ENCODE measurements around the gene RNFT2. TPM values are rescaled to one million over a fixed set of nuclear protein-coding genes. Genes with fewer than 3 reads are reported as not detected.
A peak's percentile ranks its signal among the peaks of the same experiment; 100 is the strongest.
"Not testable (repeated sequence)": the region's sequence is repeated elsewhere in the genome, so short reads cannot be mapped to it uniquely, and the experiment has no call there.

RNFT2 gene
- total RNA-seq, 3 donors from 2014 or later: under 0.01 to 1.9 (median 1.6) TPM

DNA sequence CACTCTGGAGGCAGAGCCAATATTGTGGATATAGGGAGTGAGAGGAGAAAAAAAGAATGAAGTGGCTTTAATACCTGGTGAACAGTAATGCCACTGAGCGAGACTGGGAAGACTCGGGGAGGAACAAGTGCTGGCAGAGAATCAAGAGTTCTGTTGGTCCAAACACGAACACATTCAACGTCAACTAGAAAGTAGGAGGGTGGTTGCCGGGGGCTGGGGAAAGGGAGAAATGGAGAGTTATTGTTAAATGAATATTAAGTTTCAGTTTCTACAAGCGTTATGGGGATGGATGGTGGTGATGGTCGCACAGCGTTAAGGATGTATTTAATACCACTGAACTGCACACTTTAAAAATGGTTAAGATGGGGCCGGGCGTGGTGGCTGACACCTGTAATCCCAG lies 3.0 kb upstream of the RNFT2 start:
- H3K27ac ChIP-seq: peak overlapping the region in 1 of 2 donors; percentile 8
- no peak for DNase-seq (ENCODE audit: low spot score in 2 of 2)
- no peaks in the 10 kb centered on the region for H3K9me3 ChIP-seq
- H3K4me3 ChIP-seq: no peak overlapping the region
- TF ChIP-seq POLR2AphosphoS5 (IDR thresholded peaks at IDR 0.05) (no peak), POLR2A (IDR thresholded peaks at IDR 0.05) (no peak)
- TF ChIP-seq, protein P1, sequence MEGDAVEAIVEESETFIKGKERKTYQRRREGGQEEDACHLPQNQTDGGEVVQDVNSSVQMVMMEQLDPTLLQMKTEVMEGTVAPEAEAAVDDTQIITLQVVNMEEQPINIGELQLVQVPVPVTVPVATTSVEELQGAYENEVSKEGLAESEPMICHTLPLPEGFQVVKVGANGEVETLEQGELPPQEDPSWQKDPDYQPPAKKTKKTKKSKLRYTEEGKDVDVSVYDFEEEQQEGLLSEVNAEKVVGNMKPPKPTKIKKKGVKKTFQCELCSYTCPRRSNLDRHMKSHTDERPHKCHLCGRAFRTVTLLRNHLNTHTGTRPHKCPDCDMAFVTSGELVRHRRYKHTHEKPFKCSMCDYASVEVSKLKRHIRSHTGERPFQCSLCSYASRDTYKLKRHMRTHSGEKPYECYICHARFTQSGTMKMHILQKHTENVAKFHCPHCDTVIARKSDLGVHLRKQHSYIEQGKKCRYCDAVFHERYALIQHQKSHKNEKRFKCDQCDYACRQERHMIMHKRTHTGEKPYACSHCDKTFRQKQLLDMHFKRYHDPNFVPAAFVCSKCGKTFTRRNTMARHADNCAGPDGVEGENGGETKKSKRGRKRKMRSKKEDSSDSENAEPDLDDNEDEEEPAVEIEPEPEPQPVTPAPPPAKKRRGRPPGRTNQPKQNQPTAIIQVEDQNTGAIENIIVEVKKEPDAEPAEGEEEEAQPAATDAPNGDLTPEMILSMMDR (IDR thresholded peaks at IDR 0.05): no peak
- intact Hi-C loops (cut with DNase I; ENCODE audit: low total_unique reads): no loop called here
- no peaks in the 10 kb centered on the region for H3K27me3 ChIP-seq
- no peaks in the 10 kb centered on the region for H3K36me3 ChIP-seq
- H3K4me1 ChIP-seq: no peaks in the 10 kb centered on the region

DNA sequence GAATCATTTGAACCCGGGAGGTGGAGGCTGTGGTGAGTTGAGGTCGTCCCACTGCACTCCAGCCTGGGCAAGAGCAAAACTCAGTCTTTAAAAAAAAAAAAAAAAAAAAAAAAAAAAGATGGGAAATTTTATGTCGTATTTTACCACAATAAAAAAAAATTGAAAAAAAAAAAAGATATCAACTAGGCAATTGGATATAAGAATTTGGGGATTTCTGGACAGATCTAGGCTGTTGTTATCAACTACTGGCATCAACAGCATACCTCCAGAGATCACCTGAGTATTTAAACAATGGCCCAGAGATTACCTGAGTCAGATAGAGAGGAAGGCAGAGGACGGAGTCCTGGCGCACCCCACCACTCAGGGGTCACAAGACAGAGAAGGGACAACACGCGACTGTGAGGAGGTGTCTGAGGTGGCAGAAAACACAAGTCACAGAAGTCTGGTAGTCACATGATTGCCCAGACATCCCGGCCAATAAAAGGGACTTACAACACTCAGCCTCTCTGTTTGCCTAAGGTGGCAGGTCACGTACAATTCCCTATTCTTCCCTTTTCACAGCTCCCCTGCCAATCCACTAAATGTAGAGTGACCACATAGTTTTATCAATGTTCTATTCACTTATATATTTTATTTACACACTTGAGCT lies 2.0 kb upstream of the RNFT2 start:
- H3K27me3 ChIP-seq: no peaks in the 10 kb centered on the region
- DNase-seq (ENCODE audit: low spot score in 2 of 2): no peak
- H3K4me1 ChIP-seq: no peaks in the 10 kb centered on the region
- TF ChIP-seq POLR2A (IDR thresholded peaks at IDR 0.05) (no peak), POLR2AphosphoS5 (IDR thresholded peaks at IDR 0.05) (no peak)
- TF ChIP-seq, protein P1 (IDR thresholded peaks at IDR 0.05): no peak
- H3K4me3 ChIP-seq: peak overlapping the region; percentile 81 to 92 (median 86)
- H3K36me3 ChIP-seq: no peaks in the 10 kb centered on the region
- no peak overlapping the region for H3K27ac ChIP-seq
- intact Hi-C loops (cut with DNase I; ENCODE audit: low total_unique reads): no loop called here
- no peaks in the 10 kb centered on the region for H3K9me3 ChIP-seq

DNA sequence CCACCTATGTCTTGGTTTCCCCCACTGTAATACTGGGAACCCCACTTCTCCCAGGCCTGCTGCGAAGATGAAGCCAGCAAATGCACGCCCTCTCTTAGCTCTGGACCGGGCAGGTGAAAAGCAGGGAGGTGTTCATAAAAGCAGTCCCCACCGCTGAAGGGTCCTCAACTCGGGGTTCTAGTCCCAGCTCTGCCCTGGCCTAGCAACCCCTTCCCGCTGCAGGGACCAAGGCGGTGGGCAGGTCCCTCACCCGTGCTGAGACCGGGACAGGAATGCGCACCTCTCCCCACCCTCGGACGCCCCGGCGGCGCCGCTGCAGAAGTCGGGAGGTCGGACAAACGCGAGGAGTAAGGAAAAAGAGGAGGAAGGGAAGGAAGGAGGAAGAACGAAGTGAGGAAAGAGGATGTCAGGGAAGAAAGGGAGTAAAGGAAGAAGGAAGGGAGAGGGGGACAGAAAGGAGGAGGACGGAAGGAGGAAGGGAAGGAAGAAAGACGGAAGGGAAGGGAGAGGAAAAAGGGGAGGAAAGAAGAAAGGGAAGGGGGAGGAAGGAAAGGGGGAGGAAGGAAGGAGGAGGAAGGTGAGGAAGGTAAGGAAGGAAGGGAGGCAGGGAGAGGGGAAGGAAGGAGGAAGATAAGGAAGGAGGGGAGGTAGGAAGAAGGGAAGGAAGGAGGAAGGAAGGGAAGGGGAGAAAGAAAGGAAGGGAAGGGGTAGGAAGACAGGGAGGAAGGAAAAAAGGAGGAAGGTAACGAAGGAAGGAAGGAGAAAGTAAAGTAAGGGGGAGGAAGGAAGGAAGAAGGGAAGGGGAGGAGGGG lies 947 bp upstream of the RNFT2 start:
- Histone ChIP-seq H3K27ac (peak overlapping the region; percentile 82 to 86), H3K9me3 (no peaks in the 10 kb centered on the region), H3K4me1 (no peaks in the 10 kb centered on the region), H3K27me3 (no peaks in the 10 kb centered on the region), H3K4me3 (peak overlapping the region; percentile 81 to 92 (median 86)), H3K36me3 (no peaks in the 10 kb centered on the region)
- intact Hi-C loops (cut with DNase I; ENCODE audit: low total_unique reads): no loop called here
- DNase-seq (ENCODE audit: low spot score in 2 of 2): no peak
- TF ChIP-seq POLR2AphosphoS5 (IDR thresholded peaks at IDR 0.05) (no peak), POLR2A (IDR thresholded peaks at IDR 0.05) (no peak)
- TF ChIP-seq, protein P1 (IDR thresholded peaks at IDR 0.05): no peak

DNA sequence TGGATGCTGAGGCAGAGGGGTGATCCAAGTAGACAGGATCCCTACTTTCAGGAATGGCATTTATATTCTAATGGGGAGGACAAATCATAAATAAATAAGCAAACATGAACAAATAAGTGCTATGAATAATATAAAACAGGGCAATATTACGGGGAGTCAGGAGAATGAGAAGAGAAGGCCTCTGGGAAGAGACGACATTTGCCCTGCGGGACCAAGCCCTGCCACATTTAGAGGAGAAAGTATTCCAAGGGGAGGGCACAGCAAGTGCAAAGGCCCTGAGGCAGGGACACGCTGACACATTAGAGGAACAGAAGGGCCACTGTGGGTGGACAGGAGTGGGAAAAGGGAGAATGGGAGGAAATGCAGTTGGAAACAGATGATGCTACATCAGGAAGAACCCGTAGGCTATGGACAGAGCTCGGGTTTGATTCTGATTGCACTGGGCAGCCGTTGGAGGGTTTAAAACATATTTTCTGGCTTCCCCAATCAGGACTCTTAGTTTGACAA lies 1.3 kb downstream of the RNFT2 start:
- H3K27me3 ChIP-seq: no peaks in the 10 kb centered on the region
- no peaks in the 10 kb centered on the region for H3K4me1 ChIP-seq
- H3K27ac ChIP-seq: no peak overlapping the region
- no peak overlapping the region for H3K4me3 ChIP-seq
- intact Hi-C loops (cut with DNase I; ENCODE audit: low total_unique reads): no loop called here
- no peaks in the 10 kb centered on the region for H3K36me3 ChIP-seq
- H3K9me3 ChIP-seq: no peaks in the 10 kb centered on the region
- no peak for DNase-seq (ENCODE audit: low spot score in 2 of 2)
- TF ChIP-seq, protein P1 (IDR thresholded peaks at IDR 0.05): no peak
- TF ChIP-seq POLR2AphosphoS5 (IDR thresholded peaks at IDR 0.05) (no peak), POLR2A (IDR thresholded peaks at IDR 0.05) (no peak)

DNA sequence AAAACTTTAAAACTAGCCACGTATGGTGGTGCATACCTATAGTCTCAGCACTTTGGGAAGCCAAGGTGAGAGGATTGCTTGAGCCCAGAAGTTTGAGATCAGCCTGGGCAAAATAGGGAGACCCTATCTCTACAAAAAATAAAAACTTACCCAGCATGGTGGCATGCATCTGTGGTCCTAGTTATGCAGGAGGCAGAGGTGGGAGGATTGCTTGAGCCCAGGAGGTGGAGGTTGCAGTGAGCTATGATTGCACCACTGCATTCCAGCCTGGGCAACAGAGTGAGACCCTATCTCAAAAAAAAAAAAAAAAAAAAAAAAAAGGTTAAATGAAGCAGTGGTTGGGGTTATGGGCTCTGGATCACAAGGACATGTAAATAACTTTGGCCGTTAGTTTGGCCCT lies 4.7 kb downstream of the RNFT2 start:
- H3K9me3 ChIP-seq; DNase-seq (ENCODE audit: low spot score in 2 of 2); H3K27me3 ChIP-seq; intact Hi-C loops (cut with DNase I; ENCODE audit: low total_unique reads); H3K4me1 ChIP-seq; H3K27ac ChIP-seq; H3K36me3 ChIP-seq; H3K4me3 ChIP-seq: not testable (repeated sequence)

All from breast epithelium (tissue), 4 donors.